A549 (cell line): Measurements from ENCODE around the gene KRTAP12-1. TPM values are rescaled to one million over a fixed set of nuclear protein-coding genes. Genes with fewer than 3 reads are reported as not detected.
"Not testable (repeated sequence)": the region's sequence is repeated elsewhere in the genome, so short reads cannot be mapped to it uniquely, and the experiment has no call there.

Experiments
- ATAC-seq, 2 experiments: fragments of 200-7000 bp in 1 of 2; fragments of >200 bp in 1 of 2; cut with Nextera tagmentation in 1 of 2; cut with Tn5 transposase in 1 of 2; 3 replicates each; pipeline versions ENCODE4 v1.8.0 to v1.9.1; 2018 to 2020; ENCODE audit warnings: mild to moderate bottlenecking in 1 of 2, moderate library complexity in 1 of 2
- CTCF ChIA-PET: fragments of 300-600 bp; sonication (Branson Sonifier 250); formaldehyde crosslinking; extraction: SDS; loops from one replicate; lab custom pipeline; 2021; ENCODE audit warnings: antibody characterized with exemption, inconsistent platforms; lab: Yijun Ruan, JAX
- POLR2A ChIA-PET: fragments of 350-600 bp; formaldehyde crosslinking; extraction: SDS; loops from one replicate; lab custom pipeline; 2021; ENCODE audit warnings: antibody characterized with exemption, inconsistent platforms; lab: Yijun Ruan, JAX
- DNase-seq, 2 experiments: peaks; one replicate each; pipeline versions ENCODE4 v3.0.0 to v3.0.0-alpha.2; 2011 to 2016; ENCODE audit warnings: low read depth in 1 of 2, low spot score in 1 of 2
- FAIRE-seq: peaks from 2 replicates; lab custom pipeline; 2011; peaks lifted over from hg19 to GRCh38; lab: Jason Lieb, UNC
- H3K27ac ChIP-seq, 2 experiments: fragments of >200 bp; sonication (Bioruptor Twin); formaldehyde crosslinking; 3 replicates each; pipeline ENCODE4 v1.5.1; 2016 to 2017
- H3K4me1 ChIP-seq: fragments of >200 bp; sonication (Bioruptor Twin); formaldehyde crosslinking; 3 replicates; pipeline ENCODE4 v1.6.1; 2016
- H3K4me2 ChIP-seq: fragments of >200 bp; sonication (Bioruptor Twin); formaldehyde crosslinking; 3 replicates; pipeline ENCODE4 v1.6.1; 2016
- H3K4me3 ChIP-seq: fragments of >200 bp; sonication (Bioruptor Twin); formaldehyde crosslinking; 3 replicates; pipeline ENCODE4 v1.5.1; 2016
- H3K9me3 ChIP-seq: fragments of >200 bp; sonication (Bioruptor Twin); formaldehyde crosslinking; 3 replicates; pipeline ENCODE4 v1.6.1; 2016
- CBX8 ChIP-seq: fragments of 200-600 bp; sonication (generic); IDR thresholded peaks from 2 replicates; pipeline ENCODE4 v1.6.1; 2016
- CEBPB ChIP-seq, 2 experiments: fragments of >200 bp in 1 of 2; sonication (Bioruptor Twin) in 1 of 2; formaldehyde crosslinking in 1 of 2; IDR thresholded peaks; 2 replicates each; pipeline ENCODE4 v1.6.1; 2012 to 2016
- CHD4 ChIP-seq: fragments of 200-600 bp; sonication (generic); IDR thresholded peaks from 2 replicates; pipeline ENCODE4 v1.6.1; 2016; ENCODE audit warnings: antibody characterized with exemption, mild to moderate bottlenecking, borderline replicate concordance
- E2F6 ChIP-seq: IDR thresholded peaks from 2 replicates; pipeline ENCODE4 v1.6.1; 2012; ENCODE audit warnings: low read depth, borderline replicate concordance
- EHF ChIP-seq: fragments of 250-450 bp; sonication (Bioruptor Pico); IDR thresholded peaks from 2 replicates; pipeline ENCODE4 v1.5.0; 2020; ENCODE audit warnings: mild to moderate bottlenecking
- ESRRA ChIP-seq: fragments of 150-350 bp; IDR thresholded peaks from 2 replicates; pipeline ENCODE4 v1.6.1; 2014; ENCODE audit warnings: mild to moderate bottlenecking, low read length, borderline replicate concordance
- FOSB ChIP-seq: fragments of 250-450 bp; sonication (Bioruptor Pico); IDR thresholded peaks from 2 replicates; pipeline ENCODE4 v1.5.0; 2020; ENCODE audit warnings: mild to moderate bottlenecking, moderate library complexity
- FOXS1 ChIP-seq: fragments of 250-450 bp; sonication (Bioruptor Pico); IDR thresholded peaks from 2 replicates; pipeline ENCODE4 v1.5.0; 2020; ENCODE audit warnings: mild to moderate bottlenecking, moderate library complexity
- GATA3 ChIP-seq: IDR thresholded peaks from 2 replicates; pipeline ENCODE4 v1.6.1; 2012; ENCODE audit warnings: borderline replicate concordance
- HDAC2 ChIP-seq: fragments of 200-600 bp; sonication (generic); IDR thresholded peaks from 2 replicates; pipeline ENCODE4 v1.6.1; 2016
- HEYL ChIP-seq: fragments of 250-450 bp; sonication (Bioruptor Pico); IDR thresholded peaks from 2 replicates; pipeline ENCODE4 v1.8.0; 2021; ENCODE audit warnings: mild to moderate bottlenecking, moderate library complexity
- HMGXB4 ChIP-seq: fragments of 250-450 bp; sonication (Bioruptor Pico); IDR thresholded peaks from 2 replicates; pipeline ENCODE4 v1.5.0; 2021; ENCODE audit warnings: mild to moderate bottlenecking, moderate library complexity, borderline replicate concordance
- HOXA7 ChIP-seq: fragments of 250-450 bp; sonication (Bioruptor Pico); IDR thresholded peaks from 2 replicates; pipeline ENCODE4 v1.5.0; 2020; ENCODE audit warnings: mild to moderate bottlenecking, moderate library complexity
- HOXB13 ChIP-seq: fragments of 250-450 bp; sonication (Bioruptor Pico); IDR thresholded peaks from 2 replicates; pipeline ENCODE4 v1.5.0; 2020; ENCODE audit warnings: low read depth, mild to moderate bottlenecking, moderate library complexity
- HOXB5 ChIP-seq: fragments of 250-450 bp; sonication (Bioruptor Pico); IDR thresholded peaks from 2 replicates; pipeline ENCODE4 v1.5.0; 2020; ENCODE audit warnings: mild to moderate bottlenecking, moderate library complexity
- JUN ChIP-seq, 2 experiments: fragments of >200 bp; sonication (Bioruptor Twin); formaldehyde crosslinking; IDR thresholded peaks; 2 replicates in 1 of 2; 3 replicates in 1 of 2; pipeline ENCODE4 v1.6.1; 2016 to 2017
- JUNB ChIP-seq: fragments of >200 bp; sonication (Bioruptor Twin); formaldehyde crosslinking; IDR thresholded peaks from 2 replicates; pipeline ENCODE4 v1.6.1; 2016
- KDM1A ChIP-seq: fragments of 200-600 bp; sonication (generic); IDR thresholded peaks from 2 replicates; pipeline ENCODE4 v1.6.1; 2016; ENCODE audit warnings: low read depth, mild to moderate bottlenecking
- KDM5A ChIP-seq: fragments of 200-600 bp; sonication (generic); IDR thresholded peaks from 2 replicates; pipeline ENCODE4 v1.6.1; 2016; ENCODE audit warnings: antibody characterized with exemption, mild to moderate bottlenecking
- MAFK ChIP-seq: fragments of 450-650 bp; IDR thresholded peaks from 2 replicates; pipeline ENCODE4 v1.6.1; 2014; ENCODE audit not compliant: partially characterized antibody
- MYC ChIP-seq: IDR thresholded peaks from 2 replicates; pipeline ENCODE4 v1.6.1; 2012; ENCODE audit warnings: mild to moderate bottlenecking, inconsistent platforms, low read length, improper control_type of control experiment, borderline replicate concordance
- NR3C1 ChIP-seq: fragments of >200 bp; sonication (Bioruptor Twin); formaldehyde crosslinking; IDR thresholded peaks from 3 replicates; pipeline ENCODE4 v1.6.1; 2017
- PBX3 ChIP-seq: IDR thresholded peaks from 2 replicates; pipeline ENCODE4 v1.6.1; 2012
- PHF8 ChIP-seq: fragments of 200-600 bp; sonication (generic); IDR thresholded peaks from 2 replicates; pipeline ENCODE4 v1.6.1; 2016; ENCODE audit warnings: low read depth, mild to moderate bottlenecking, antibody characterized with exemption, moderate library complexity, borderline replicate concordance
- POLR2A ChIP-seq: IDR thresholded peaks from 2 replicates; pipeline ENCODE4 v1.6.1; 2012; ENCODE audit warnings: mild to moderate bottlenecking, low read length
- SMC3 ChIP-seq: fragments of >200 bp; sonication (Bioruptor Twin); formaldehyde crosslinking; IDR thresholded peaks from 3 replicates; pipeline ENCODE4 v1.6.1; 2018; ENCODE audit warnings: inconsistent platforms
- TFCP2L1 ChIP-seq: fragments of 250-450 bp; sonication (Bioruptor Pico); IDR thresholded peaks from 2 replicates; pipeline ENCODE4 v1.5.0; 2021; ENCODE audit warnings: mild to moderate bottlenecking
- ZSCAN20 ChIP-seq: fragments of 250-450 bp; sonication (Bioruptor Pico); IDR thresholded peaks from 2 replicates; pipeline ENCODE4 v1.8.0; 2022; ENCODE audit warnings: mild to moderate bottlenecking, moderate library complexity
- WGBS: methylation state at CpG from one replicate; pipeline ENCODE4 v1.1.6; 2017; ENCODE audit errors: missing lambda C conversion rate; 5-methylcytosine and 5-hydroxymethylcytosine counted together
- polyA plus RNA-seq, 4 experiments: library from polyadenylated mRNA; depleted of rRNA in 3 of 4; stranded (reverse); fragments of >200 nt; fragmentation: RNase III in 1 of 4; extraction: RNeasy Plus Mini Kit Qiagen cat#74134 plus additional on column Dnase treatment in 1 of 4; gene quantifications; 2 replicates in 3 of 4; 3 replicates in 1 of 4; pipeline ENCODE4 v1.2.3, GENCODE V29; 2011 to 2017
- TF ChIP-seq, protein P1 (sequence below): fragments of 250-450 bp; sonication (Bioruptor Pico); IDR thresholded peaks from 2 replicates; pipeline ENCODE4 v1.5.0; 2020; ENCODE audit warnings: low read depth, mild to moderate bottlenecking, moderate library complexity

KRTAP12-1 gene
- polyA plus RNA-seq, 2 of the 4 experiments (the other 2 are of a cell fraction), result not detected

- no peak for TF ChIP-seq KDM5A
- no peak for TF ChIP-seq HOXB5 (CRISPR knock-in tag)
- TF ChIP-seq HDAC2, result no peak
Observed at GRCh38 chr21:44686843-44687561, 5.0 kb upstream of the KRTAP12-1 start (continued).

DNA sequence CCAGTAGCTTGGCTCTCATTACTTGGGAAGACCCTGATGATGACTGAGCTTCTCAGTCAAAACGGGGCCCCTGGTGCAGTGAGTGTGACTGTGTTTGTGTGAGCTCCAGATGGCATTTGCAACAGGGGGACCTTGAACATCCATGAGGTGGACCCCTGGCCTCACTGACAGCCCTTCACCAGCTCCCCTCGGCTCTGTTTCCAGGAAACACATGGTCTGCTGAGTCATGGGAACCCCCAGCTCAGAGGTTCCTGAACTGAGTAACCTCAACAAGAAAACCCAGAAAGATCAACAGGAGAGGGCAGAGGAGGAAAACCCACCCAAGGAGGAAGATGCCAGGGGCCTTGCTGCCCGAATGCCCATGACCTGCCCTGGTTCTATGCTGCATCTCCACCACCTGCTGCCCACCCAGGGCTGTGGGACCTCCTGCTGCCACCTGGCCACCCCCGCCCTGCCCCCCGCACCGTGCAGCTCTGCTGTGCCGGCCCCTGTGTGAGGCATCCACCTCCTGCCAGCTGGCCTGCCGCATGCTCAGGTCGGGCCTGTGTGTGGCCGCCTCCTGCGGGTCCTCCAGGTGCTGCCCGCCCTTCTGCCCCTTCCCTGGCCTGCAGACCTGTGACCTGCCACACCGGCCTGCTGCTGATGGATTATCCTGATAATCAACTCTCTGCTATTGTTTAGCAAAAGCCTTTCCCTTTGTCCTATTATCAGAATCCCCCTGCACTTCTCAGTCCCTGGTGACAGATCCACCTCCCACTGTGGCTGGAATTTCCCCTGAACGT lies 4.2 kb upstream of the KRTAP12-1 start:
- H3K4me1 ChIP-seq, result no peaks in the 10 kb centered on the region
- DNase-seq (no peak), ATAC-seq (no peak), FAIRE-seq (no peak)
- ChIA-PET CTCF (no interaction called here), POLR2A (no interaction called here)
- H3K4me2 ChIP-seq, result no peak overlapping the region
- H3K27ac ChIP-seq, result no peak overlapping the region
- no peak for TF ChIP-seq HEYL (CRISPR knock-in tag)
- TF ChIP-seq NR3C1, result no peak
- TF ChIP-seq PBX3, result no peak
- no peak for TF ChIP-seq JUNB
- no peak for TF ChIP-seq MAFK
- no peak for TF ChIP-seq FOSB (CRISPR knock-in tag)
- TF ChIP-seq EHF, result no peak
- no peak for TF ChIP-seq CEBPB (IDR thresholded peaks at IDR 0.05)
- TF ChIP-seq POLR2A, result no peak
- no peak for TF ChIP-seq ESRRA
- TF ChIP-seq KDM1A, result no peak
- TF ChIP-seq MYC, result no peak
- TF ChIP-seq HOXB13, result no peak
- no peak for TF ChIP-seq TFCP2L1
- TF ChIP-seq PHF8, result no peak
- no peak for TF ChIP-seq HOXA7
- TF ChIP-seq HOXB5 (CRISPR knock-in tag), result no peak
- TF ChIP-seq, protein P1, sequence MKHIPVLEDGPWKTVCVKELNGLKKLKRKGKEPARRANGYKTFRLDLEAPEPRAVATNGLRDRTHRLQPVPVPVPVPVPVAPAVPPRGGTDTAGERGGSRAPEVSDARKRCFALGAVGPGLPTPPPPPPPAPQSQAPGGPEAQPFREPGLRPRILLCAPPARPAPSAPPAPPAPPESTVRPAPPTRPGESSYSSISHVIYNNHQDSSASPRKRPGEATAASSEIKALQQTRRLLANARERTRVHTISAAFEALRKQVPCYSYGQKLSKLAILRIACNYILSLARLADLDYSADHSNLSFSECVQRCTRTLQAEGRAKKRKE (CRISPR knock-in tag), result no peak
- TF ChIP-seq SMC3, result no peak
- TF ChIP-seq JUN (IDR thresholded peaks at IDR 0.05), result no peak
- 35% methylated on average over 3 of the region's 14 CpGs for WGBS
- H3K4me3 ChIP-seq, result no peak overlapping the region
- H3K9me3 ChIP-seq, result no peaks in the 10 kb centered on the region

- ATAC-seq, H3K27ac ChIP-seq, CTCF ChIA-PET, H3K9me3 ChIP-seq, H3K4me2 ChIP-seq, POLR2A ChIA-PET, FAIRE-seq, DNase-seq, H3K4me3 ChIP-seq, H3K4me1 ChIP-seq: not testable (repeated sequence)
- WGBS, result 30% methylated on average over 2 of the region's 6 CpGs
Observed at GRCh38 chr21:44685050-44685449, 3.1 kb upstream of the KRTAP12-1 start.

DNA sequence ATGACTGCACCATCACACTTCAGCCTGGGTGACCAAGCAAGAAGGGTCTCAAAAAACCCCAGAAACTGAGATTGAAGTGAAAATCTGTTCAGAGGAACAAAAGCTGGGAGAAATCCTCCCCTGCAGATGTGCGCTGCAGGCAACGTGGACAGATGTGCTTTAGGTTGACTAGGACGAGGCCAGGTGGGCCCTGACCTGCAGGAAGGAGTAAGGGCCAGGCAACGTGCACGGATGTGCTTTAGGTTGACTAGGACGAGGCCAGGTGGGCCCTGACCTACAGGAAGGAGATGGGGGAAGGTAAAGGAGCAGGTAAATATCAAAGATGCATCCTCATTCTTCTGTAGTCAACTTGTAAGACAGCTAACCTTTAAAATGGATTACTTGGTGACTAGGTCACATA lies 2.5 kb upstream of the KRTAP12-1 start:
- CTCF ChIA-PET, result no interaction called here
- POLR2A ChIA-PET, result no interaction called here

More for the DNA sequence above, 2.5 kb upstream of the KRTAP12-1 start:
- 9% methylated on average over 6 of the region's 6 CpGs for WGBS
- TF ChIP-seq ZSCAN20 (CRISPR knock-in tag) (no peak), KDM1A (no peak), E2F6 (no peak), HOXB5 (CRISPR knock-in tag) (no peak), ESRRA (no peak), FOXS1 (CRISPR knock-in tag) (no peak), CHD4 (no peak), HMGXB4 (CRISPR knock-in tag) (no peak), KDM5A (no peak), GATA3 (no peak), CBX8 (no peak), HOXA7 (no peak)
- H3K27ac ChIP-seq, result no peak overlapping the region
- no peaks in the 10 kb centered on the region for H3K4me1 ChIP-seq
- ATAC-seq (no peak), FAIRE-seq (no peak), DNase-seq (no peak)
- H3K4me3 ChIP-seq, result no peak overlapping the region
- H3K9me3 ChIP-seq, result no peaks in the 10 kb centered on the region
- H3K4me2 ChIP-seq, result no peak overlapping the region
